B cell (primary cell): Measurements from ENCODE around the gene SDK1.

Source experiments
- CTCF ChIP-seq: fragments of 200-600 bp; IDR thresholded peaks from one replicate; pipeline ENCODE4 v1.8.0; 2022; ENCODE audit warnings: antibody characterized with exemption, mild to moderate bottlenecking
- EZH2 ChIP-seq: IDR thresholded peaks from 2 replicates; pipeline ENCODE4 v1.6.1; 2012; ENCODE audit warnings: borderline replicate concordance, low read depth, mild to moderate bottlenecking, moderate library complexity, low read length; ENCODE audit not compliant: insufficient read depth, poor library complexity, severe bottlenecking

- TF ChIP-seq EZH2: no peak
- no peak for TF ChIP-seq CTCF
Observed at GRCh38 chr7:4205828-4206227, 904.8 kb downstream of the SDK1 start.
